Esophagus mucosa (tissue), 1 donor: ENCODE measurements around the gene DDAH2. TPM values are rescaled to one million over a fixed set of nuclear protein-coding genes. Genes with fewer than 3 reads are reported as not detected.

Experiments used
- ATAC-seq: fragments of 200-7000 bp; cut with Tn5 transposase; one replicate; pipeline ENCODE4 v1.9.1; 2020
- total RNA-seq: library from RNA; stranded (reverse); gene quantifications from one replicate; pipeline ENCODE4 v1.2.4, GENCODE V29; 2023
- donor health status: DM: yes; HTN: yes; CAD: no.

The DDAH2 gene
- total RNA-seq, result 15.3 TPM

- ATAC-seq, result peak; percentile 43
These were observed at the start of gene DDAH2 for GRCh38 chr6:31728767-31729514. TSS of gene DDAH2 (minus strand) at chr6:31729299. CDS start at chr6:31729161, 138 bp downstream.

- no peak for ATAC-seq
These were observed 49.1 kb upstream of the DDAH2 start for GRCh38 chr6:31778193-31778592.

GRCh38 chr6:31777667-31778050, 48.6 kb upstream of the DDAH2 start:
- no peak for ATAC-seq

- ATAC-seq, result peak; percentile 73
These were observed 48.0 kb upstream of the DDAH2 start, which contains the start of gene VWA7 for GRCh38 chr6:31776989-31777666. TSS of gene VWA7 (minus strand) at chr6:31777328. CDS start at chr6:31776779, 549 bp downstream.

GRCh38 chr6:31776485-31776988, 47.4 kb upstream of the DDAH2 start:
- peak; percentile 1 for ATAC-seq

GRCh38 chr6:31775633-31776484, 46.8 kb upstream of the DDAH2 start:
- no peak for ATAC-seq

GRCh38 chr6:31775184-31775583, 46.1 kb upstream of the DDAH2 start:
- ATAC-seq, result peak; percentile 67

- ATAC-seq, result no peak
These were observed 42.9 kb upstream of the DDAH2 start for GRCh38 chr6:31771992-31772358.

- ATAC-seq, result no peak
These were observed 41.8 kb upstream of the DDAH2 start for GRCh38 chr6:31770860-31771259.

GRCh38 chr6:31769684-31770371, 40.7 kb upstream of the DDAH2 start:
- peak; percentile 87 for ATAC-seq

- no peak for ATAC-seq
These were observed 39.5 kb upstream of the DDAH2 start for GRCh38 chr6:31768363-31769257.

- ATAC-seq, result no peak
These were observed 38.1 kb upstream of the DDAH2 start for GRCh38 chr6:31767096-31767645.

- ATAC-seq, result no peak
These were observed 37.1 kb upstream of the DDAH2 start for GRCh38 chr6:31765910-31766794.

- no peak for ATAC-seq
These were observed 36.4 kb upstream of the DDAH2 start for GRCh38 chr6:31765559-31765909.

GRCh38 chr6:31764198-31764597, 35.1 kb upstream of the DDAH2 start:
- ATAC-seq, result no peak

GRCh38 chr6:31763619-31763940, 34.5 kb upstream of the DDAH2 start:
- ATAC-seq, result peak; percentile 45

GRCh38 chr6:31762878-31763618, 33.9 kb upstream of the DDAH2 start:
- ATAC-seq, result peak; percentile 20

GRCh38 chr6:31762356-31762755, 33.3 kb upstream of the DDAH2 start, which contains the start of gene SAPCD1:
TSS of gene SAPCD1 (plus strand) at chr6:31762656. CDS start at chr6:31763055, 399 bp downstream.
- ATAC-seq, result no peak

GRCh38 chr6:31761343-31761742, 32.2 kb upstream of the DDAH2 start:
- ATAC-seq, result no peak
